GM18870 (cell line): ENCODE data around the gene ZNF609.
"Not testable (repeated sequence)": the region's sequence is repeated elsewhere in the genome, so short reads cannot be mapped to it uniquely, and the experiment has no call there.

Source experiments
- ATAC-seq: cut with Tn5 transposase; IDR thresholded peaks from one replicate; pipeline ENCODE4 v1.9.1; 2021; ENCODE audit warnings: moderate library complexity; ENCODE audit not compliant: unreplicated experiment

Gene ZNF609

GRCh38 chr15:64617727-64618126 is 157.3 kb downstream of the ZNF609 start:
- ATAC-seq, result no peak

- no peak for ATAC-seq
Measured at GRCh38 chr15:64618138-64618537, 157.8 kb downstream of the ZNF609 start.

GRCh38 chr15:64618540-64618939 is 158.2 kb downstream of the ZNF609 start:
- ATAC-seq, result no peak

- no peak for ATAC-seq
Measured at GRCh38 chr15:64619880-64620839, 159.8 kb downstream of the ZNF609 start.

- ATAC-seq, result no peak
Measured at GRCh38 chr15:64621056-64621455, 160.7 kb downstream of the ZNF609 start.

DNA sequence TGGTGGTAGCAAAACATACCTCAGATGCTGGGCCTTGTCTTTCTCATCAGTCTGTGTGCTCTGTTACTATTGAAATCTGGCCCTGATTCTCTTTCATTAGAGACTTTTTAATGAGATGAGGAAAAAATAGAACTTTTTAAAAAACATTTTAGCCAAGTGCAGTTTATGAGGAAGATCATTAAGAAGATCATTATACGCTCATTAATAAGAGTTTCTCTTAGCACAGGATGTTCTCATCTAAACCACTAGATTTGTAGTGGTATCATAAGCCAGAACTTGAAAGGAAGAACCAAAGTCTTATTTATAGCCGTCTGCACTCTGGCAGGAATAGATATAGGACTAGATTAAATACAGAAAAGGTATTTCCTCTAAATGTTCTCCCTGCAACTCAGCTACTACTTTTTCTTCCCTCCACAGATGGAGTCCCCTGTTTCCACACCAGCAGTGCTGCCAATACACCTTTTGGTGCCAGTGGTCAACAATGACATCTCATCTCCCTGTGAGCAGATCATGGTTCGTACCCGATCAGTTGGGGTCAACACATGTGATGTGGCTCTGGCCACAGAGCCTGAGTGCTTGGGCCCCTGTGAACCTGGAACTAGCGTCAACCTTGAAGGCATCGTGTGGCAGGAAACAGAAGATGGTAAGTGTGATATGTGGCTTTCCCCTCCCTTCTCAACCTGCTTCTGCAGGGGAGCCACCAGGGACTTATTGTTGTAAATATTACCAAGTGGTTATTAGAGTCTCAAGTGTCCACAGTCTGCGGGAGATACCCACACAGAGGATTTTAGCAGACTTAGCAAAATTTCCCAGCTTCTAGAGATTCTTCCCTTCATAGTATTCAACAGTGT is 162.3 kb downstream of the ZNF609 start:
- ATAC-seq, result peak; percentile 62

DNA sequence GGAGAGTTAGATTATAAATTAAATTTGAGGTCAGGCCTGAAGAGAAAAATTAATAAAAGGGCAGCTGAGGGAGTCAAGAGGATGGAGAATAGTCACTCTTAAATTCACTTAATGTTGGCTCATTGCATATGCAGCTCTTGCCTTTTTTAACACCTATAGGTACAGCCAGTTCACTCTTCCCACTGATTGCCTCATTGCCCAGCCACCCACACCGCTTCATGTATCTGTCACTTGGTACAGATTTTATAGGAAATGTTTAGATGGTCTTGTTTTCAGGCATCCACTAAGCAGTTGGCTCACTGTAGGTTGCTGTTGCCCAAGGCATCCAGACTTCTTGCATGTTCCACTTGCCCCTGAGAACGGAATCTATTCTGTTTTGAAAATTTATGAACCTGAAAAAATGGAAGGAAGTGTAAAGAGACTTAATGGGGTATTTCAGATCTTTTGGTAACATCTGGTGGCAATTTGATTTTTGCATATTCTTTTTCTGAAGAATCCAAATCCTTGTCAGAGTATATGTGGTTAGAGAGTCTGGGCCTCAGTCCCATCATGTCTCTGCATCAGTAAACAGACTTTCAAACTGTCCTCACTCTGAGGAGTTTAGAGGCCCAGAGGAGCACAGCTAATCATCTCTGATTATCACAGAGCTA is 163.1 kb downstream of the ZNF609 start:
- ATAC-seq, result no peak

DNA sequence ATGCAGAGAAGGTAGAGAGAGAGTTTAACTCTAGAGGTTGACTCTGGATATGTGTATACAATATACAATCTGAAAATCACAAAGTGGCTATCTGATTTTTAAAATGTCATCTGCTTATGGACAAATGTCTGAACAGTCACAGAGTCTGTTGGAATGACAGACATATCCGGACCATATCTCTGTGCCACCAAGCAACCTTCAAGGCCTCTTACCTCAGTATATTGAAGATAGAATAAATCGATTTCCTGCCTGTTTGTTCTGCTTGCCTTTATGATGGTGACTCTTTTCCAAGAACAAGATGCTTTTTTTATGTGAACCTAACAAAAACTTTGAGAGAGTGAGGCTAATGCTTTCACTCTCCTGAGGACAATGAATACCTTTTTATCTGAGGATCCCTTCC is 163.9 kb downstream of the ZNF609 start:
- ATAC-seq, result no peak

- no peak for ATAC-seq
Measured at GRCh38 chr15:64629063-64629462, 168.7 kb downstream of the ZNF609 start.

GRCh38 chr15:64630396-64631107 is 170.2 kb downstream of the ZNF609 start:
- ATAC-seq, result no peak

- not testable (repeated sequence) for ATAC-seq
Measured at GRCh38 chr15:64632639-64633038, 172.3 kb downstream of the ZNF609 start.

DNA sequence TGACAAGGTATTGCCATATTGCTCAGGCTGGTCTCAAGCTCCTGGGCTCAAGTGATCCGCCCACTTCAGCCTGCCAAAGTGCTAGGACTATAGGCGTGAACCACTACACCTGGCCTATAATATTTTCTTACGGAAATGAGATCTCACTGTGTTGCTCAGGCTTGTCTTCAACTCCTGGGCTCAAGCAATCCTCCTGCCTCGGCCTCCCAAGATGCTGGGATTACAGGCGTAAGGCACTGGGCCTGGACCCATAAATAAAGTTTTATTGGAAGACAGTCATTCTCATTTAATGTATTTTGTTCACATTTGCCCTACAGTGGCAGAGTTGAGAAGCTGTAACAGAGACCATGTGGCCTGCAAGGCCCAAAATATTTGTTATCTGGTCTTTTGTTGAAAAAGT is 173.0 kb downstream of the ZNF609 start:
- no peak for ATAC-seq

- ATAC-seq, result peak; percentile 66
Measured at GRCh38 chr15:64634027-64634426, 173.6 kb downstream of the ZNF609 start.

GRCh38 chr15:64634576-64635498 is 174.5 kb downstream of the ZNF609 start:
- peak; percentile 44 for ATAC-seq

DNA sequence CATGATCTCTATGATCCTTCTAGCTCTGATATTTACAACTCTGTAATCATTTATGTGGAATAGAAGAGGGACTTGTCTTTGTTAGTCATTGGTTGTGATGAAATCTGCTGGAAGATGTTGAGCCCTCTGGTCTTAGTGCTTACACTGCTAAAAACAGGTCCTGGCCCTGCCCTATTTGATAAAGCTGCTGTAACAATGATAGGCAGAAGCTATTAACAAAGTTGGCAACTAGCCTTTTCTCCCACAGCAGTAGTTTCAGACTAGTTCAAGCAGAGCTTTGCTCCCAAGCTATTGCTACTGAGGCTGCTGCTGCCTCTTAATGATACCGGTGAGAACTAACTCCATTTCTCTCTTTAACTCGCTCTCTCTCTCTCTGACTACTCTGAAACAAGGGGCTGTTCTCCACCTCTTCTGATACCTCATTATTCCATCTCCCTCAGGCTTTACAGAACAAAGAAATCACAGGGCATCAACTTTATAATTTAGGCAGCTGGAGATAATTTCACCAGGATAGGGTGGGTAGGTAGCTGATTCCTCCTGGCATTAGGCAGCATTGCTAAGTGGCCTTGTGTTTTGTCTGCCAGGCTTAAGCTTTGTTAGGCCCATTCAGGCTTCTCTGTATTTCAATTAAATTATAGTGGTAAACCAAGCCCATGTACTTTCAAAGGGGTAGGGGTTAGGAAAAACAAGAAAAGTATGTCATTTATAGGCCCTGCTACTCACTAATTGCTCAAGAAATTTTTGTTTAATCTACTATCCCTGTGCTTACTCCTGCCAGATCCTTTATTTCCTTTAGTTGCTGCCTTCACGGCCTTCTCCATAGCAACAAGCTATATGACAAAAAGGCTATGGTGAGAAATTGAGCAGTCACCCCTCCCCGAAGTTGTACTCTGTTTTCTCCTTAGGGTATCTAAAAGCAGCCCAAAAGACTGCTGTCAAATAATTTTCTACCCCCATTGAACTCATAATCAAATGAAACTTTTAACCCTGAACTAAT is 175.4 kb downstream of the ZNF609 start:
- ATAC-seq, result no peak

GRCh38 chr15:64636556-64636955 is 176.2 kb downstream of the ZNF609 start:
- no peak for ATAC-seq

DNA sequence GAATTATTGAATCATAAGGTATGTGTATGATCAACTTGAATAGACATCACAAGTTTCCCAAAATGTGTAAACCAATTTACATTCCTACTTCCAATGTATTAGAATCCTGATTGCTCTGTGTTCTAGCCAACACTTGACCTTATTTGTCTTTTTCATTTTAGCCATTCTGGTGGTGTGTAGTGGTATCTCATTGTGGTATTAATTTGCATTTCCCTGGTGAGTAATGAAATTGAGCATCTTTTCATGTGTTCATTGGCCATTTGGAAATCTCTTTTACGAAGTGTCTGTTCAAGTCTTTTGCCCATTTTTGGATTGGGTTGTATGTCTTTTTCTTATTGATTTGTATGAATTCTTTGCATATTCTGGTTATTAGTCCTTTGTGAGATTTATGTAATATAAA is 177.0 kb downstream of the ZNF609 start:
- no peak for ATAC-seq

- ATAC-seq, result not testable (repeated sequence)
Measured at GRCh38 chr15:64639744-64640143, 179.4 kb downstream of the ZNF609 start.
